HEK293T (cell line): ENCODE measurements around the gene TPSG1.
"Not testable (repeated sequence)": the region's sequence is repeated elsewhere in the genome, so short reads cannot be mapped to it uniquely, and the experiment has no call there.

Source experiments
- CTCF ChIA-PET: fragments of 350-600 bp; formaldehyde crosslinking; extraction: SDS; loops from one replicate; lab custom pipeline; 2021; ENCODE audit warnings: antibody characterized with exemption, inconsistent platforms; lab: Yijun Ruan, JAX
- POLR2A ChIA-PET: fragments of 350-600 bp; formaldehyde crosslinking; extraction: SDS; loops from one replicate; lab custom pipeline; 2020; ENCODE audit warnings: antibody characterized with exemption, inconsistent platforms; lab: Yijun Ruan, JAX
- DNase-seq: peaks from one replicate; pipeline ENCODE4 v3.0.0; 2012; ENCODE audit warnings: mixed read lengths; ENCODE audit errors: extremely low spot score
- ARNT ChIP-seq: fragments of 450-650 bp; IDR thresholded peaks from 2 replicates; pipeline ENCODE4 v1.6.1; 2017; ENCODE audit warnings: mild to moderate bottlenecking
- BHLHE40 ChIP-seq: fragments of 450-650 bp; IDR thresholded peaks from 2 replicates; pipeline ENCODE4 v1.6.1; 2016; ENCODE audit warnings: mild to moderate bottlenecking, moderate library complexity, borderline replicate concordance
- CTBP1 ChIP-seq: fragments of 450-650 bp; IDR thresholded peaks from 2 replicates; pipeline ENCODE4 v1.6.1; 2016; ENCODE audit warnings: borderline replicate concordance
- ELF4 ChIP-seq: fragments of 450-650 bp; IDR thresholded peaks from 2 replicates; pipeline ENCODE4 v1.6.1; 2017; ENCODE audit warnings: antibody characterized with exemption
- FOXA1 ChIP-seq: fragments of 450-650 bp; IDR thresholded peaks from 2 replicates; pipeline ENCODE4 v1.6.1; 2016; ENCODE audit warnings: mild to moderate bottlenecking
- FOXK2 ChIP-seq: fragments of 450-650 bp; IDR thresholded peaks from 2 replicates; pipeline ENCODE4 v1.6.1; 2016; ENCODE audit warnings: mild to moderate bottlenecking
- FOXM1 ChIP-seq: fragments of 450-650 bp; IDR thresholded peaks from 2 replicates; pipeline ENCODE4 v1.6.1; 2017; ENCODE audit warnings: mild to moderate bottlenecking, borderline replicate concordance
- HDGF ChIP-seq: fragments of 450-650 bp; IDR thresholded peaks from 2 replicates; pipeline ENCODE4 v1.6.1; 2017; ENCODE audit warnings: antibody characterized with exemption, borderline replicate concordance
- L3MBTL2 ChIP-seq: fragments of 450-650 bp; conservative IDR thresholded peaks from 2 replicates; pipeline ENCODE4 v1.6.1; 2016; ENCODE audit warnings: mild to moderate bottlenecking
- LEF1 ChIP-seq: fragments of 450-650 bp; IDR thresholded peaks from 2 replicates; pipeline ENCODE4 v1.6.1; 2017; ENCODE audit warnings: mild to moderate bottlenecking, borderline replicate concordance
- NFRKB ChIP-seq: fragments of 450-650 bp; IDR thresholded peaks from 2 replicates; pipeline ENCODE4 v1.6.1; 2016; ENCODE audit warnings: mild to moderate bottlenecking, moderate library complexity
- PKNOX1 ChIP-seq: fragments of 450-650 bp; IDR thresholded peaks from 2 replicates; pipeline ENCODE4 v1.6.1; 2016
- SP1 ChIP-seq: fragments of 450-650 bp; IDR thresholded peaks from 2 replicates; pipeline ENCODE4 v1.6.1; 2017
- SUZ12 ChIP-seq: fragments of 450-650 bp; IDR thresholded peaks from 2 replicates; pipeline ENCODE4 v1.6.1; 2016; ENCODE audit warnings: mild to moderate bottlenecking
- TARDBP ChIP-seq: fragments of 450-650 bp; IDR thresholded peaks from 2 replicates; pipeline ENCODE4 v1.6.1; 2016
- ZNF384 ChIP-seq: fragments of 450-650 bp; IDR thresholded peaks from 2 replicates; pipeline ENCODE4 v1.6.1; 2016

The TPSG1 gene

GRCh38 chr16:1245452-1246020, 20.5 kb upstream of the TPSG1 start:
- CTCF ChIA-PET, result no interaction called here
- POLR2A ChIA-PET, result no interaction called here
- DNase-seq, result no peak
- no peak for TF ChIP-seq FOXM1

GRCh38 chr16:1244881-1245280, 19.8 kb upstream of the TPSG1 start:
- POLR2A ChIA-PET, result no interaction called here
- CTCF ChIA-PET, result no interaction called here
- TF ChIP-seq ZNF384 (no peak), CTBP1 (no peak), FOXA1 (no peak), HDGF (no peak), BHLHE40 (no peak), NFRKB (no peak), SUZ12 (no peak), FOXM1 (no peak), LEF1 (no peak), ELF4 (no peak), SP1 (no peak), L3MBTL2 (no peak), FOXK2 (no peak), PKNOX1 (no peak), TARDBP (no peak), ARNT (no peak)
- DNase-seq, result no peak

- CTCF ChIA-PET, DNase-seq, POLR2A ChIA-PET: not testable (repeated sequence)
Observed at GRCh38 chr16:1243907-1244850, 19.1 kb upstream of the TPSG1 start.

GRCh38 chr16:1243363-1243762, 18.3 kb upstream of the TPSG1 start:
- CTCF ChIA-PET, POLR2A ChIA-PET, DNase-seq: not testable (repeated sequence)

GRCh38 chr16:1241081-1241480, 16.0 kb upstream of the TPSG1 start:
- POLR2A ChIA-PET, CTCF ChIA-PET: not testable (repeated sequence)

GRCh38 chr16:1240436-1240835, 15.4 kb upstream of the TPSG1 start, which contains the start of gene TPSAB1:
Gene TPSAB1, plus strand, starts transcription at chr16:1240705. Its CDS starts 234 bp downstream, at chr16:1240939.
- POLR2A ChIA-PET, DNase-seq, CTCF ChIA-PET: not testable (repeated sequence)

More at GRCh38 chr16:1241081-1241480, 16.0 kb upstream of the TPSG1 start:
- DNase-seq, result not testable (repeated sequence)

GRCh38 chr16:1239575-1239974, 14.5 kb upstream of the TPSG1 start:
- CTCF ChIA-PET, DNase-seq, POLR2A ChIA-PET: not testable (repeated sequence)

- DNase-seq, CTCF ChIA-PET, POLR2A ChIA-PET: not testable (repeated sequence)
Observed at GRCh38 chr16:1238909-1239308, 13.8 kb upstream of the TPSG1 start.

GRCh38 chr16:1237990-1238389, 12.9 kb upstream of the TPSG1 start:
- CTCF ChIA-PET, result no interaction called here
- POLR2A ChIA-PET, result no interaction called here
- no peak for DNase-seq
- TF ChIP-seq SP1, result no peak
- no peak for TF ChIP-seq L3MBTL2
- no peak for TF ChIP-seq SUZ12
- TF ChIP-seq FOXM1, result no peak
- no peak for TF ChIP-seq ARNT
- TF ChIP-seq LEF1, result no peak
- no peak for TF ChIP-seq FOXA1
- no peak for TF ChIP-seq CTBP1

GRCh38 chr16:1236659-1237058, 11.6 kb upstream of the TPSG1 start:
- DNase-seq, POLR2A ChIA-PET, CTCF ChIA-PET: not testable (repeated sequence)

GRCh38 chr16:1232049-1232748, 7.1 kb upstream of the TPSG1 start:
- POLR2A ChIA-PET, CTCF ChIA-PET, DNase-seq: not testable (repeated sequence)

GRCh38 chr16:1231301-1231700, 6.2 kb upstream of the TPSG1 start:
- CTCF ChIA-PET, DNase-seq, POLR2A ChIA-PET: not testable (repeated sequence)

GRCh38 chr16:1230471-1231212, 5.6 kb upstream of the TPSG1 start:
- CTCF ChIA-PET, DNase-seq, POLR2A ChIA-PET: not testable (repeated sequence)
